Pancreas (tissue), 10 donors: ENCODE results near the gene AMHR2. TPM values are rescaled to one million over a fixed set of nuclear protein-coding genes. Genes with fewer than 3 reads are reported as not detected.
A peak's percentile ranks its signal among the peaks of the same experiment; 100 is the strongest.
"Not testable (repeated sequence)": the region's sequence is repeated elsewhere in the genome, so short reads cannot be mapped to it uniquely, and the experiment has no call there.

Source experiments
- ATAC-seq, 4 donors: fragments of 200-7000 bp; cut with Tn5 transposase; one replicate each; pipeline versions ENCODE4 v1.8.0 to v1.9.1; 2020; ENCODE audit warnings: mild to moderate bottlenecking in 4 of 4, moderate library complexity in 4 of 4
- DNase-seq, 6 donors: peaks; one replicate each; pipeline ENCODE4 v3.0.0-alpha.2; 2020
- FAIRE-seq: peaks from 2 replicates; lab custom pipeline; 2012; peaks lifted over from hg19 to GRCh38; lab: Jason Lieb, UNC
- H3K27ac ChIP-seq, 4 donors: fragments of 200-600 bp; sonication (generic); 1 replicate in 3 of 4; 2 replicates in 1 of 4; pipeline versions ENCODE4 v1.5.0 to v1.8.0; 2020
- H3K27me3 ChIP-seq, 4 donors: fragments of 200-600 bp; one replicate each; pipeline ENCODE4 v1.8.0; 2021
- H3K36me3 ChIP-seq, 3 donors: fragments of 200-600 bp; sonication (generic) in 1 of 3; one replicate each; pipeline versions ENCODE4 v1.5.0 to v1.8.0; 2020 to 2021
- H3K4me1 ChIP-seq, 3 donors: fragments of 200-600 bp; one replicate each; pipeline ENCODE4 v1.8.0; 2021
- H3K4me3 ChIP-seq, 4 donors: fragments of 200-600 bp; sonication (generic) in 2 of 4; one replicate each; pipeline versions ENCODE4 v1.5.0 to v1.8.0; 2020 to 2021
- H3K9me3 ChIP-seq, 4 donors: fragments of 200-600 bp; one replicate each; pipeline ENCODE4 v1.8.0; 2021
- CTCF ChIP-seq, 4 donors: fragments of 200-600 bp; sonication (generic) in 3 of 4; IDR thresholded peaks; one replicate each; pipeline versions ENCODE4 v1.5.0 to v1.8.0; 2021; ENCODE audit warnings: antibody characterized with exemption in 4 of 4
- WGBS, 2 donors: extraction: QIAGEN DNeasy Blood & Tissue Kit; methylation state at CpG; one replicate each; pipeline ENCODE4 v1.1.7; 2013; 5-methylcytosine and 5-hydroxymethylcytosine counted together
- intact Hi-C, 3 donors: fragments of 100-400 bp; cut with DNase I; formaldehyde crosslinking; loops; one replicate each; pipeline versions ENCODE4 v1.11.1 to v1.14.2; 2022
- polyA plus RNA-seq, 2 donors: library from polyadenylated mRNA; stranded (reverse); fragments of 200-250 nt; gene quantifications; one replicate each; pipeline ENCODE4 v1.2.3, GENCODE V29; 2013
- total RNA-seq, 6 donors: library from RNA; stranded (reverse); fragmentation: NEBNext Ultra II Directional in 4 of 6; extraction: Animal tissue kit (Norgen Biotek cat#: 25700) in 4 of 6; gene quantifications; one replicate each; pipeline versions ENCODE4 v1.2.1 to v1.2.4, GENCODE V29; 2021 to 2023
- donor health status: healthy with polysubstance abuse.
- donor health status: DM: no; HTN: no; CAD: no; lungs with moderate emphysema.
- donor health status: DM: no; HTN: no; CAD: no.
- donor health status: control.
- donor health status: control.
- donor health status: Bipolar disorder and iron deficiency.
- donor health status: DM: yes; HTN: yes; CAD: no.
- donor health status: DM: no; HTN: no; CAD: no.
- donor health status: DM: no; HTN: no; CAD: no.
- donor health status: DM: yes; HTN: yes; CAD: no.

Gene AMHR2
- 1 to 10 TPM; 1.7 to 8.1 (median 3.0) TPM for total RNA-seq
- polyA plus RNA-seq: 1 to 10 TPM; 2.5 to 2.9 TPM

GRCh38 chr12:53423597-53423996, at the start of gene AMHR2:
Gene AMHR2, plus strand, starts transcription at chr12:53423855. Its CDS starts 80 bp downstream, at chr12:53423935.
- Histone ChIP-seq H3K9me3 (no peaks in the 10 kb centered on the region), H3K27ac (peak within 1 kb of the TSS in 1 of 4 donors; percentile 69), H3K27me3 (no peaks in the 10 kb centered on the region), H3K4me3 (no peak within 1 kb of the TSS), H3K4me1 (peaks cover 7 to 22% (median 9%) of the 10 kb centered on the region in 3 donors), H3K36me3 (no peaks in the 10 kb centered on the region)
- TF ChIP-seq CTCF (IDR thresholded peaks at IDR 0.05): no peak
- WGBS, 2 donors: 94 to 100% methylated on average over 1 of the region's 1 CpG
- intact Hi-C loops: loop anchor here in 2 of 3 donors (5.0 kb wide), 1 partner anchor 71 kb away; no protein-coding TSS in a partner anchor
- peak in 2 of 6 donors; percentile 15 to 27 for DNase-seq
- no peak for FAIRE-seq
- ATAC-seq: no peak

- H3K9me3 ChIP-seq, FAIRE-seq, intact Hi-C loops, H3K36me3 ChIP-seq, H3K4me3 ChIP-seq, ATAC-seq, H3K27me3 ChIP-seq: not testable (repeated sequence)
- Histone ChIP-seq H3K4me1 (peaks cover 14 to 36% (median 24%) of the 10 kb centered on the region in 3 donors), H3K27ac (peak overlapping the region in 2 of 4 donors; percentile 49 to 76)
- 89 to 91% methylated on average over 14 of the region's 14 CpGs for WGBS, 2 donors
- DNase-seq: peak in 1 of 6 donors; percentile 22
These were observed 49.4 kb upstream of the AMHR2 start for GRCh38 chr12:53374277-53374676.

- FAIRE-seq (no peak), ATAC-seq (no peak), DNase-seq (no peak)
- no peaks in the 10 kb centered on the region for H3K27me3 ChIP-seq
- no peaks in the 10 kb centered on the region for H3K9me3 ChIP-seq
- intact Hi-C loops: no loop called here
- peaks cover 14 to 32% (median 23%) of the 10 kb centered on the region in 3 donors for H3K4me1 ChIP-seq
- TF ChIP-seq CTCF (IDR thresholded peaks at IDR 0.05): no peak
- H3K36me3 ChIP-seq: no peaks in the 10 kb centered on the region
- no peak overlapping the region for H3K4me3 ChIP-seq
- 73 to 83% methylated on average over 2 of the region's 2 CpGs for WGBS, 2 donors
- H3K27ac ChIP-seq: no peak overlapping the region
These were observed 46.9 kb upstream of the AMHR2 start for GRCh38 chr12:53376747-53377146.

GRCh38 chr12:53378222-53378621, 45.4 kb upstream of the AMHR2 start:
- DNase-seq (peak in 1 of 6 donors; percentile 19), ATAC-seq (no peak), FAIRE-seq (no peak)
- Histone ChIP-seq H3K4me1 (peaks cover 27 to 36% (median 27%) of the 10 kb centered on the region in 3 donors), H3K27ac (peak overlapping the region; percentile 81 to 97 (median 88)), H3K4me3 (peak overlapping the region in 1 of 4 donors; percentile 52), H3K9me3 (no peaks in the 10 kb centered on the region), H3K27me3 (no peaks in the 10 kb centered on the region), H3K36me3 (peaks cover 0 to 13% (median 3%) of the 10 kb centered on the region in 3 donors)
- intact Hi-C loops: no loop called here
- TF ChIP-seq CTCF (IDR thresholded peaks at IDR 0.05): no peak
- WGBS, 2 donors: 97 to 100% methylated on average over 12 of the region's 12 CpGs

GRCh38 chr12:53378724-53379388, 44.8 kb upstream of the AMHR2 start:
- no peak for DNase-seq
- no peaks in the 10 kb centered on the region for H3K27me3 ChIP-seq
- no peaks in the 10 kb centered on the region for H3K9me3 ChIP-seq
- H3K36me3 ChIP-seq: peaks cover 0 to 19% (median 7%) of the 10 kb centered on the region in 3 donors
- peak overlapping the region; percentile 81 to 97 (median 88) for H3K27ac ChIP-seq
- ATAC-seq: no peak
- H3K4me3 ChIP-seq: peak overlapping the region; percentile 3 to 56 (median 30)
- intact Hi-C loops: no loop called here
- WGBS, 2 donors: 9% methylated on average over 23 of the region's 23 CpGs
- FAIRE-seq: no peak
- peaks cover 32 to 37% (median 33%) of the 10 kb centered on the region in 3 donors for H3K4me1 ChIP-seq
- TF ChIP-seq CTCF (IDR thresholded peaks at IDR 0.05): no peak
